Neutrophil (primary cell): ENCODE measurements around the gene ITGB8.

ENCODE experiments used
- H3K27ac ChIP-seq: fragments of 200-600 bp; sonication (generic); 2 replicates; pipeline ENCODE4 v1.5.1; 2016; ENCODE audit warnings: mild to moderate bottlenecking, moderate library complexity
- H3K27me3 ChIP-seq: fragments of 200-600 bp; sonication (generic); 2 replicates; pipeline ENCODE4 v1.6.0; 2016; ENCODE audit warnings: mild to moderate bottlenecking
- H3K36me3 ChIP-seq: fragments of 200-600 bp; sonication (generic); 2 replicates; pipeline ENCODE4 v1.5.1; 2017
- H3K4me1 ChIP-seq, 2 experiments: fragments of 200-600 bp in 1 of 2; sonication (generic) in 1 of 2; 1 replicate in 1 of 2; 2 replicates in 1 of 2; pipeline versions ENCODE4 v1.5.1 to v1.6.1; 2013 to 2016; ENCODE audit warnings: low read depth in 1 of 2, low read length in 1 of 2, mild to moderate bottlenecking in 1 of 2, moderate library complexity in 1 of 2; ENCODE audit not compliant: control insufficient read depth in 1 of 2, insufficient read depth in 1 of 2
- H3K4me3 ChIP-seq, 2 experiments: fragments of 200-600 bp in 1 of 2; sonication (generic) in 1 of 2; 1 replicate in 1 of 2; 2 replicates in 1 of 2; pipeline ENCODE4 v1.5.1; 2013 to 2016; ENCODE audit warnings: low read depth in 1 of 2, low read length in 1 of 2, mild to moderate bottlenecking in 1 of 2, moderate library complexity in 1 of 2
- H3K9me3 ChIP-seq: fragments of 200-600 bp; sonication (generic); 2 replicates; pipeline ENCODE4 v1.5.1; 2016
- TF ChIP-seq, protein P1 (sequence below): fragments of 200-600 bp; sonication (generic); IDR thresholded peaks from 2 replicates; pipeline ENCODE4 v1.5.1; 2016; ENCODE audit warnings: antibody characterized with exemption

The ITGB8 gene

DNA sequence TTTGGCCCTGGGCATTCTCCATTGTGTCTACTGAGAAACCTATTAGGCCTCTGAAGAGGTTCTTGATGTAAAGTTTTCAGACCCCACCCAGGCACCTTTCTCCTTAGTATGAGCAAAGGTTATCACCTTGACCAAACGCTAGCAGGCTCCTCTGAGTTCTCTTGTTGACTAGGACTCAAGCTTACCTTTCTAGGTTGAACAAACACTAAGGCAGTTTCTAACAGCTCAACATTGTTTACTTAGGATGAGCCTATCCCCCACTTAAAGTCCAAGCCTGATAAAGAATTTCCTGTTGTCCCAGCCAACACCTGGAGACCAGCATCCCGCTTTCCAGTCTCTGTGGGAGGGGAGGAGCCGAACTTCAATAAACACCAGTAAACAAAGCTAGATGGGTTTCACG lies 26.3 kb upstream of the ITGB8 start:
- Histone ChIP-seq H3K27ac (no peak overlapping the region), H3K4me1 (no peaks in the 10 kb centered on the region), H3K9me3 (no peaks in the 10 kb centered on the region), H3K27me3 (no peaks in the 10 kb centered on the region), H3K4me3 (no peak overlapping the region), H3K36me3 (no peaks in the 10 kb centered on the region)
- TF ChIP-seq, protein P1, sequence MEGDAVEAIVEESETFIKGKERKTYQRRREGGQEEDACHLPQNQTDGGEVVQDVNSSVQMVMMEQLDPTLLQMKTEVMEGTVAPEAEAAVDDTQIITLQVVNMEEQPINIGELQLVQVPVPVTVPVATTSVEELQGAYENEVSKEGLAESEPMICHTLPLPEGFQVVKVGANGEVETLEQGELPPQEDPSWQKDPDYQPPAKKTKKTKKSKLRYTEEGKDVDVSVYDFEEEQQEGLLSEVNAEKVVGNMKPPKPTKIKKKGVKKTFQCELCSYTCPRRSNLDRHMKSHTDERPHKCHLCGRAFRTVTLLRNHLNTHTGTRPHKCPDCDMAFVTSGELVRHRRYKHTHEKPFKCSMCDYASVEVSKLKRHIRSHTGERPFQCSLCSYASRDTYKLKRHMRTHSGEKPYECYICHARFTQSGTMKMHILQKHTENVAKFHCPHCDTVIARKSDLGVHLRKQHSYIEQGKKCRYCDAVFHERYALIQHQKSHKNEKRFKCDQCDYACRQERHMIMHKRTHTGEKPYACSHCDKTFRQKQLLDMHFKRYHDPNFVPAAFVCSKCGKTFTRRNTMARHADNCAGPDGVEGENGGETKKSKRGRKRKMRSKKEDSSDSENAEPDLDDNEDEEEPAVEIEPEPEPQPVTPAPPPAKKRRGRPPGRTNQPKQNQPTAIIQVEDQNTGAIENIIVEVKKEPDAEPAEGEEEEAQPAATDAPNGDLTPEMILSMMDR: no peak

DNA sequence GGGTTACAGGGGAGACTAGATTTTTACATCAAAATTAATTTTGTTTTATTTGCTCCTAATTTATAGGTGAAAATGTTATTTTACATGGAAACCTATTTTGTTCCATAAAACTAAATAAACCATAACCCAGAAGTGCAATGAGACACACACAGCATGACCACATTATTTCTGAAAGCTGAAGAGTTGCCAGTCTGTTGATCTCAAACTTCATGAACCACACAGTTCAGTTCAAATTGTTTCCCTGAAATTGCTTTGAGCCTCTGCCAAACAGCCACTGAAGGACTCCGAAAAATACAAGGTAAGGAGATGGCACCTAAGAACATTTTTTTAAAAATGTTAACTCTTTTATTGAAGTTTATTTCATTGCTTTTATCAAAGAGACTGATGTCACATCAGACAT lies 25.0 kb upstream of the ITGB8 start:
- Histone ChIP-seq H3K27ac (no peak overlapping the region), H3K4me3 (no peak overlapping the region), H3K4me1 (no peaks in the 10 kb centered on the region), H3K27me3 (no peaks in the 10 kb centered on the region), H3K36me3 (no peaks in the 10 kb centered on the region), H3K9me3 (no peaks in the 10 kb centered on the region)
- TF ChIP-seq, protein P1: no peak

DNA sequence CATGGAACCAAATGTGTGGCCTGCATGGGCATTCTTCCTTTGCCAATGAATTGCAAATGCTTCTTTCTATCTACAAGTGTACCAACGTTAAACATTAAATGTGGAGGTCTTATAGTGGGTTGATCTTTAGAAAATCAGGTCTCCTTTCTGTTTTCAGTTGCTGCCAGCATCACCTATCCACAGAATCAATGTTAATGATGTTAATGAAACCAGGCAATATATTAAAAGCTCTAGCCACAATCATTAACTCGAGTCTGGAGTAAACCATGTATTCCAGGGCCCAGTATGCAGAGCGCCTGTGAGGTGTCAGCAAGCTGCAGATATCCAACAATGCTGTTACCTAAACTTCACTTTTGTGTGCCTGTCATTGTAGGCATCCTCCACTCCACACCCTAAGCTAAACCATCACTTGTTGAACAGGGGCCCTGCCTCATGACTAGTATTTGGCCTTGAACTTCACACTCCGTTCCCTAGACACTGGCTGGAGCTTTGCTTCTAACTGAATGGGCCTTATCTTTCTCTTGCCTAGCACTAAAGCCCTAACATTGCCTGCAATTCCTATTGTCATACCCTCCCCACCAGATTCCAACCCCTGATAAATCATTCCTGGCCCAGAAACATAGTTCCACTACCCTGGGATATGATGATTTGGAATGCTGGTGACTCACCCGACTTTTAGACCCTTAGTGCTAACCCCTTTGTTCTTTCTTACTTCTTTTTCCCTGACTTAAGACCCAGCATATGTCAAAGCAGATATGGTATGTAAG lies 24.3 kb upstream of the ITGB8 start:
- Histone ChIP-seq H3K27ac (no peak overlapping the region), H3K9me3 (no peaks in the 10 kb centered on the region), H3K36me3 (no peaks in the 10 kb centered on the region), H3K4me3 (no peak overlapping the region), H3K27me3 (no peaks in the 10 kb centered on the region), H3K4me1 (no peaks in the 10 kb centered on the region)
- TF ChIP-seq, protein P1: no peak

DNA sequence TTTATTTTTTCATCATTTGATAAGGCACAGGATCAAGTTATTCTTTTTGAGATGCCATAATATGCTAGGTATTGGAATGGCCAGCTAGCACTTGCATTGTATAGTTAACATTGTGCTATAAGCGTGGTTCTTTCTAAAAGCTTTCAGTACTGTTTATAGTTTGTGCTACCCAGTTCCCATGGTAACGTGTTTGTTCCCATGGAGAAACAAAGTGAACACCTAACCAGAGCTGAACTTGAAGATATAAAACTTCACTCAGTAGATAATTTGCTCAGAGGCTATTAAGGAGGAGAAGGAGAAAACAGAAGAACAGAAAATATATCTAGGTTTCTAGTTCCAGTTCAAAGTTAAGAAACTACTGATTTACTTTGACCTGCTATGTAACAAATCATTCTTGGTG lies 23.6 kb upstream of the ITGB8 start:
- Histone ChIP-seq H3K4me3 (no peak overlapping the region), H3K27ac (no peak overlapping the region)
- TF ChIP-seq, protein P1: no peak

DNA sequence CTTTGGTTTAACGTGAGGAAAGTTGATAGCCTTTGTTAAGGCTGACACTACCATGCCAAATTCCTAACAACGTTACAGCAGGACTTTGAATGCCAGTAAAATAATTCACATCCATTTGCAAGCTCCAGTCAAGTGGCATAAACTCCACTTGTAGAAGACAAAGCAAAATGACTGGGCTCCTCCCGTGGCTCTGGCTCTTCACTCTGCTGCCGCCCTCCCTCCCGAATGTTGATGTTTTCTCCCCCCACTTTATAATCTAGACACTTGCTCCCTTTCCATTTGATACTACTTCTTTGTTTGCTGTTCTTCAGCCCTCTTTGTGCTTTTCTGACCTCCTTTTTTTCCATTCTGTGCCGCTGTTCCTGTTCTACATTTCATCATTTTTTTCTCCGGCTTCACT lies 22.8 kb upstream of the ITGB8 start:
- Histone ChIP-seq H3K4me3 (no peak overlapping the region), H3K9me3 (no peaks in the 10 kb centered on the region), H3K36me3 (no peaks in the 10 kb centered on the region), H3K27me3 (no peaks in the 10 kb centered on the region), H3K27ac (no peak overlapping the region), H3K4me1 (no peaks in the 10 kb centered on the region)
- TF ChIP-seq, protein P1: no peak

More for the DNA sequence above, 23.6 kb upstream of the ITGB8 start:
- Histone ChIP-seq H3K9me3 (no peaks in the 10 kb centered on the region), H3K4me1 (no peaks in the 10 kb centered on the region), H3K36me3 (no peaks in the 10 kb centered on the region), H3K27me3 (no peaks in the 10 kb centered on the region)
